HFF-Myc (cell line): ENCODE data around the gene S100A16.
A peak's percentile ranks its signal among the peaks of the same experiment; 100 is the strongest.

Source experiments
- DNase-seq: peaks from one replicate; pipeline ENCODE4 v3.0.0-alpha.2; 2011; ENCODE audit warnings: low read depth; ENCODE audit errors: extremely low read depth
- H3K4me3 ChIP-seq: replicated peaks from 2 replicates; pipeline ENCODE4 v1.5.1; 2011; ENCODE audit warnings: low read depth, mild to moderate bottlenecking, control low read depth, low read length
- CTCF ChIP-seq: IDR thresholded peaks from 2 replicates; pipeline ENCODE4 v1.5.1; 2012; ENCODE audit warnings: mild to moderate bottlenecking, low read depth, low read length, control low read depth; ENCODE audit errors: missing control alignments

S100A16 gene

DNA sequence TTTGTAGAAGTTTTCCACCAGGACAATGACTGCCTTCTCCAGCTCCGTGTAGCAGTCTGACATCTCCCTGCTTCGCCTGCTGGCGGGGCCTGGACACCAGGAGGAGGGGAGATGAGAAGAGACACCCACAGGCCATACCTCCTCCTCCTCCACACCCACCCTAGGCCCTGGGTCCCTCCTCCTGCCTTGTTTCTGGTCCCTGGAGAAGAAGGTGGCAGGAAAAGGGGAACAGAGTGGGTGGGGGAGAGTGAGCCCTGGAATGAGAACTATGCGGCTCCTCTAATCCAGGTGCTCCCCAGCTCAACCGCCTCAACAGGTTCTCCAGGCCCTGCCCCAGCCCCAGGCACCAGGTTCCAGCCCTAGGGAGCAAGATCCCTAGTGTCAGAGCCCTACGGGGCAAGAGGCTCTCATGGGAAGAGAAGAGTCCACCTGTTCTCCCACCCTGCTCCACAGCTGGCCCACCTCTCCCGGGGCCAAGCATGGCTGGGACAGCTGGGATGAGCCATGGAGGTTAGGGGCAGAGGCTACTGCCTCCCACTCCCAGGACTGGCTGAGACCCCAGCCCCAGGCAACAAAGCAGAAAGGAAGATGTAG lies 4.8 kb downstream of the S100A16 start:
- no peak for DNase-seq
- TF ChIP-seq CTCF = no peak
- peak overlapping the region; percentile 90 for H3K4me3 ChIP-seq

GRCh38 chr1:153607381-153607780 lies 5.6 kb downstream of the S100A16 start:
- TF ChIP-seq CTCF = no peak
- H3K4me3 ChIP-seq = peak overlapping the region; percentile 90; the same call in 1 of the 2 replicates
- DNase-seq = no peak

DNA sequence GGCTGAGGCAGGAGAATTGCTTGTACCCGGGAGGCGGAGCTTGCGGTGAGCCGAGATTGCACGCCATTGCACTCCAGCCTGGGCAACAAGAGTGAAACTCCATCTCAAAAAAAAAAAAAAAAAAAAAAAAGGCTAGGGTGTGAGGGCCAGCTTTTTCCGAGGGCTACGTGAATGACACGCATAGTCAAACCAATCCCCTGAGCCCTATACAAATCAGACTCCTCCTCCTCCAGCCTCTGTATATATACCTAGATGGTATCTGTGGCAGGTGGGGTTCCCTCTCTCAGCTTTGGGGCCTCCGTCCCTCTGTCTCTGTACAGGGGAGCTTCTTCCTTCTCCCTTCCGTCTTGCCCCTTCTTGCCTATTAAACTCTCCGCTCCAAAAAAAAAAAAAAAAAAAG lies 6.7 kb downstream of the S100A16 start:
- DNase-seq = no peak
- no peak overlapping the region for H3K4me3 ChIP-seq
- TF ChIP-seq CTCF = no peak

DNA sequence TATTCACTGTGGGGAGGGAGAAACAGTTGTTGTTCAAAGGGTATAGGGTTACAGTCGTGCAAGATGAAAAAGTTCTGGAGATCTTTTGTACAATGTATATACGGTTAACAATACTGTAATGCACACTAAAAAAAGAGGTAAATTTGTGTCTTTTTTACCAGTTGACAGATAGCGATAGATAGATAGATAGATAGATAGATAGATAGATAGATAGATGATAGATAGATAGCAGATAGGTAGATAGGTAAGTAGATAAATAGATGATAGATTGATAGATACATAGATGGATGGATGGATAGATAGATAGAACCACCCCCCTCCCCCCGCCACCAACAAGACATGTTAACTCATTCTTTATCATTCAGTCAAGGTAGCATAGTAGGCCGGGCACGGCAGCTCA lies 10.2 kb downstream of the S100A16 start:
- no peak for DNase-seq
- TF ChIP-seq CTCF = no peak
- H3K4me3 ChIP-seq = no peak overlapping the region

GRCh38 chr1:153599847-153600246 lies 13.1 kb downstream of the S100A16 start:
- H3K4me3 ChIP-seq = no peak overlapping the region
- DNase-seq = no peak
- TF ChIP-seq CTCF = no peak

- no peak overlapping the region for H3K4me3 ChIP-seq
- DNase-seq = peak; percentile 71
- TF ChIP-seq CTCF = no peak
Observed at GRCh38 chr1:153598309-153599172, 14.4 kb downstream of the S100A16 start.

DNA sequence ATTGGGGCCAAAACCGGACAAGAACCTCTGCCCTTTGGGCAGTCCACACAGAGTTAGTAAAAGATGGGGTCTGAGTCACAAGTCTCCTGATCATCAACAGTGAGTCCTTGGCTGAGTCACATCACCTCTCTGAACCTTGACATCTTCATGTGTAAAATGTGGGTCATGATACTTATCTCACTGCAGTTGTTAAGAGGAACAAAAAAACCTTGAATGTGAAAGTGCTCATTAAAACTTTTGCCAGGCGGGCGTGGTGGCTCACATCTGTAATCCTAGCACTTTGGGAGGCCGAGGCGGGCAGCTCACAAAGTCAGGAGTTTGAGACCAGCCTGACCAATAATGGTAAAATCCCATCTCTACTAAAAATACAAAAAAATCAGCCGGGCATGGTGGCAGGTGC lies 15.7 kb downstream of the S100A16 start:
- no peak for TF ChIP-seq CTCF
- H3K4me3 ChIP-seq = no peak overlapping the region
- no peak for DNase-seq
